ENCODE measurements around the gene CACNA1C.

Gene CACNA1C

GRCh38 chr12:2302711-2303580 is 250.2 kb downstream of the CACNA1C start:
- Histone ChIP-seq H3K4me3 (ENCODE audit: low read length in 2 of 2) (no peak overlapping the region), H3K4me1 (ENCODE audit: control insufficient read depth in 2 of 2, insufficient read depth in 2 of 2, low read length in 2 of 2) (peaks cover 0 to 2% of the 10 kb centered on the region in 2 donors)

DNA sequence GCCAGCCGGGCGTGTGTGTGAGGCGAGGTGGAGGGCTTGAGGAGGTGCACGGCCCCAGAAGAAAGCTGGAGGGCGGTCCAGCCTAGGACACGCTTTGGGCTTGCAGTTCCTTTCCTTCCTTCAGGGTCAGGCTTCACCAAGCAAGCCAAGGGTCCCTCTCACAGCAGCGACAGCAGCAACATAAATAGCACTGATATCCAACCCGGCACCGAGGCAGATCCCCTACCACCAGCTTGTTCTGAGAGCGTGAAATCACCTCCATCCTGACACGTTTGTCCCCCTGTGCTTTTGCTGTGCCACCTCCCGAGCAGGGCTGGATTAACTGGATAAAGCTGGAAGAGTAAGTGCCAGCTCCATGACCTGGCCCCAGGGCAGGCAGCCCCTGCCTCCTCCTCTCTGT is 251.4 kb downstream of the CACNA1C start:
- Histone ChIP-seq H3K9ac (ENCODE audit: low read depth in 1 of 2, low read length in 2 of 2) (no peak overlapping the region), H3K4me3 (ENCODE audit: low read length in 2 of 2) (no peak overlapping the region), H3K36me3 (ENCODE audit: control insufficient read depth in 2 of 2, insufficient read depth in 2 of 2, low read length in 2 of 2) (no peaks in the 10 kb centered on the region), H3K4me1 (ENCODE audit: control insufficient read depth in 2 of 2, insufficient read depth in 2 of 2, low read length in 2 of 2) (peaks cover 0 to 2% of the 10 kb centered on the region in 2 donors), H3K9me3 (ENCODE audit: control insufficient read depth in 2 of 2, low read length in 2 of 2) (no peaks in the 10 kb centered on the region), H3K27ac (ENCODE audit: low read depth in 2 of 2, low read length in 2 of 2) (no peak overlapping the region), H3K27me3 (ENCODE audit: control insufficient read depth in 2 of 2, insufficient read depth in 2 of 2, low read length in 2 of 2) (no peaks in the 10 kb centered on the region)

More at GRCh38 chr12:2302711-2303580, 250.2 kb downstream of the CACNA1C start:
- H3K9me3 ChIP-seq (ENCODE audit: control insufficient read depth in 2 of 2, low read length in 2 of 2), result no peaks in the 10 kb centered on the region
- H3K27me3 ChIP-seq (ENCODE audit: control insufficient read depth in 2 of 2, insufficient read depth in 2 of 2, low read length in 2 of 2), result no peaks in the 10 kb centered on the region
- no peak overlapping the region for H3K9ac ChIP-seq (ENCODE audit: low read depth in 1 of 2, low read length in 2 of 2)
- no peaks in the 10 kb centered on the region for H3K36me3 ChIP-seq (ENCODE audit: control insufficient read depth in 2 of 2, insufficient read depth in 2 of 2, low read length in 2 of 2)
- H3K27ac ChIP-seq (ENCODE audit: low read depth in 2 of 2, low read length in 2 of 2), result peak overlapping the region in 1 of 2 donors; percentile 50

GRCh38 chr12:2306012-2306411 is 253.2 kb downstream of the CACNA1C start:
- H3K4me1 ChIP-seq (ENCODE audit: control insufficient read depth in 2 of 2, insufficient read depth in 2 of 2, low read length in 2 of 2), result peaks cover 0 to 1% of the 10 kb centered on the region in 2 donors
- no peaks in the 10 kb centered on the region for H3K9me3 ChIP-seq (ENCODE audit: control insufficient read depth in 2 of 2, low read length in 2 of 2)
- H3K9ac ChIP-seq (ENCODE audit: low read depth in 1 of 2, low read length in 2 of 2), result no peak overlapping the region
- H3K4me3 ChIP-seq (ENCODE audit: low read length in 2 of 2), result no peak overlapping the region
- no peaks in the 10 kb centered on the region for H3K27me3 ChIP-seq (ENCODE audit: control insufficient read depth in 2 of 2, insufficient read depth in 2 of 2, low read length in 2 of 2)
- H3K36me3 ChIP-seq (ENCODE audit: control insufficient read depth in 2 of 2, insufficient read depth in 2 of 2, low read length in 2 of 2), result no peaks in the 10 kb centered on the region
- H3K27ac ChIP-seq (ENCODE audit: low read depth in 2 of 2, low read length in 2 of 2), result no peak overlapping the region

DNA sequence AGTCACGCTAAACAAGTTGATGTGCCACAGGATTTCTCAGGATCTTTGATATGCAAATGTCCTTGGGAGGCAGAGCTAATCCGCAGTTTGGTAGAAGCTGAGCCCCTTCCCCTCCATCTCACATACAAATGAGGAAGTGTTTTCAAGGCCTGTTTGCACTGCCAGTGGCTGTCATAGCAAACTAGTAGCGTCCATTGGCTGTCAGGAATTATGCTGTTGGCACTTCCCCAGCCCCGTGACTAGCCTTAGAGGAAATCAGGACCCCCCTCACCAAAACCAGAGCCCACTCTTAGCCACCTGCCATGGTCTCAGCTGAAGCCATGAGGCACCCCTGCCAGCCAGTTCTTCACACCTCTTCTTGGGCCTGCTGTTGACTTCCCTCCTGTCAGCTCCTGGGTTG is 253.9 kb downstream of the CACNA1C start:
- Histone ChIP-seq H3K27me3 (ENCODE audit: control insufficient read depth in 2 of 2, insufficient read depth in 2 of 2, low read length in 2 of 2) (no peaks in the 10 kb centered on the region), H3K4me3 (ENCODE audit: low read length in 2 of 2) (no peak overlapping the region), H3K9me3 (ENCODE audit: control insufficient read depth in 2 of 2, low read length in 2 of 2) (no peaks in the 10 kb centered on the region), H3K36me3 (ENCODE audit: control insufficient read depth in 2 of 2, insufficient read depth in 2 of 2, low read length in 2 of 2) (no peaks in the 10 kb centered on the region), H3K4me1 (ENCODE audit: control insufficient read depth in 2 of 2, insufficient read depth in 2 of 2, low read length in 2 of 2) (no peaks in the 10 kb centered on the region), H3K27ac (ENCODE audit: low read depth in 2 of 2, low read length in 2 of 2) (no peak overlapping the region), H3K9ac (ENCODE audit: low read depth in 1 of 2, low read length in 2 of 2) (no peak overlapping the region)

DNA sequence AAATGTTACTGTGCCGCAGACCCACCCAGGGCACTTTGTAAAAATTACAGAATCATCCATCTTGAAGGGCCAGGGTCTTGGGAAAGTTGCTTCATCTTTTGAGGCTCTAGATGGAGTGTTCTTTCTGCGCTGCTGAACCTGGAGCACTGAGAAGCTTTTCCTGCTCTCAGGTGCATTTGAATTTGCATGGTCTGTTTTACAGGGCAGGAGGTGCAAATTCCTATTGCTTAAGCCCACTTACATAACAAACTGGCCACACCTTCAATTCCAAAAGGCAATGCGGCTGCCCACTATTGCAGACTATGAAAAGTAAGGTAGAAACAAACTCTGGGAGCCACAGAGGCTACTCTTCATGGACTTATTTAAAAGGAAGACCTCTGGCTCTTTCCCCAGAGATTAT is 254.8 kb downstream of the CACNA1C start:
- H3K4me1 ChIP-seq (ENCODE audit: control insufficient read depth in 2 of 2, insufficient read depth in 2 of 2, low read length in 2 of 2), result no peaks in the 10 kb centered on the region
- H3K9me3 ChIP-seq (ENCODE audit: control insufficient read depth in 2 of 2, low read length in 2 of 2), result no peaks in the 10 kb centered on the region
- no peak overlapping the region for H3K4me3 ChIP-seq (ENCODE audit: low read length in 2 of 2)
- no peaks in the 10 kb centered on the region for H3K36me3 ChIP-seq (ENCODE audit: control insufficient read depth in 2 of 2, insufficient read depth in 2 of 2, low read length in 2 of 2)
- no peaks in the 10 kb centered on the region for H3K27me3 ChIP-seq (ENCODE audit: control insufficient read depth in 2 of 2, insufficient read depth in 2 of 2, low read length in 2 of 2)
- no peak overlapping the region for H3K9ac ChIP-seq (ENCODE audit: low read depth in 1 of 2, low read length in 2 of 2)
- no peak overlapping the region for H3K27ac ChIP-seq (ENCODE audit: low read depth in 2 of 2, low read length in 2 of 2)

DNA sequence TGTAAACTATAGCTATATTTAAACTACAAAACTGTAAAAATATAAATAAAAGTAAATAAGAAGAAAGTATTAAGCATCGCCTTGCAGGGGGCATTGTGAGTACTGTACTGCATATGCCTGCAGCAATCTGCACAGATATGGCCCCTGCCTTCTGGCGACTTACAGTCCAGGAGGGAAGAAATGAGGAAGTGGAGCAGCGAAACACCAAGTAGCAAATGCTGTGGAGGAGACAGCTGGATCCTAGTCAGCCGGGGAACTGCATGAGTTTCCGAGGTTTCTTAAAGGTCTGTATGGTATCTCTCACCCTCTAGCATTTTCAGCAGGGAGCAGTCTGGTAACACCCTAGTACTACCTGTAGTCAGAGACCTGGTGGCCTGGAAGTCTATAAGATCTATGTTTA is 256.9 kb downstream of the CACNA1C start:
- no peaks in the 10 kb centered on the region for H3K36me3 ChIP-seq (ENCODE audit: control insufficient read depth in 2 of 2, insufficient read depth in 2 of 2, low read length in 2 of 2)
- H3K4me3 ChIP-seq (ENCODE audit: low read length in 2 of 2), result no peak overlapping the region
- H3K27me3 ChIP-seq (ENCODE audit: control insufficient read depth in 2 of 2, insufficient read depth in 2 of 2, low read length in 2 of 2), result no peaks in the 10 kb centered on the region
- no peaks in the 10 kb centered on the region for H3K4me1 ChIP-seq (ENCODE audit: control insufficient read depth in 2 of 2, insufficient read depth in 2 of 2, low read length in 2 of 2)
- H3K9ac ChIP-seq (ENCODE audit: low read depth in 1 of 2, low read length in 2 of 2), result no peak overlapping the region
- H3K9me3 ChIP-seq (ENCODE audit: control insufficient read depth in 2 of 2, low read length in 2 of 2), result no peaks in the 10 kb centered on the region
- H3K27ac ChIP-seq (ENCODE audit: low read depth in 2 of 2, low read length in 2 of 2), result no peak overlapping the region

- H3K27ac ChIP-seq (ENCODE audit: low read depth in 2 of 2, low read length in 2 of 2), result no peak overlapping the region
- H3K36me3 ChIP-seq (ENCODE audit: control insufficient read depth in 2 of 2, insufficient read depth in 2 of 2, low read length in 2 of 2), result no peaks in the 10 kb centered on the region
- no peak overlapping the region for H3K4me3 ChIP-seq (ENCODE audit: low read length in 2 of 2)
- H3K9ac ChIP-seq (ENCODE audit: low read depth in 1 of 2, low read length in 2 of 2), result no peak overlapping the region
- H3K9me3 ChIP-seq (ENCODE audit: control insufficient read depth in 2 of 2, low read length in 2 of 2), result no peaks in the 10 kb centered on the region
- H3K27me3 ChIP-seq (ENCODE audit: control insufficient read depth in 2 of 2, insufficient read depth in 2 of 2, low read length in 2 of 2), result no peaks in the 10 kb centered on the region
- no peaks in the 10 kb centered on the region for H3K4me1 ChIP-seq (ENCODE audit: control insufficient read depth in 2 of 2, insufficient read depth in 2 of 2, low read length in 2 of 2)
Observed at GRCh38 chr12:2311020-2311778, 258.4 kb downstream of the CACNA1C start.

DNA sequence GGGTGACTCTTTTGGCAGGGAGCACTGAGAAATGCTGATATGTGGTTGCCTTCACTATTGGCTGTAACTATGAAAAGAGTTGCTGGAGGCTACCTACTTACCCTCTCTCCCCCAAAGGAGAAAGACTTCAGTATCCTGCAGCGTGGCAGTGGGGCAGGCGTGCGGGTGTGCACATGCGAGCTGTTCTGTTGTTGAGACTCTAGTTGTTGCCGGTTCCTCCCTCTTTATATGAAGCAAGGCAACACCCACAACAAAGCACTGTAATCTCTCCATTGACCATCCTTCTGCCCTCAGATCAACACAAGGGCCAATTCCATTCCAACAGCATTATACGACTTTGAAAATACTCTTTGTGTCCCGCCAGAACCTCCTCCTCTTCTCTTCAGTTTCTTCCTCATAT is 259.4 kb downstream of the CACNA1C start:
- Histone ChIP-seq H3K27me3 (ENCODE audit: control insufficient read depth in 2 of 2, insufficient read depth in 2 of 2, low read length in 2 of 2) (no peaks in the 10 kb centered on the region), H3K36me3 (ENCODE audit: control insufficient read depth in 2 of 2, insufficient read depth in 2 of 2, low read length in 2 of 2) (no peaks in the 10 kb centered on the region), H3K9me3 (ENCODE audit: control insufficient read depth in 2 of 2, low read length in 2 of 2) (no peaks in the 10 kb centered on the region), H3K4me3 (ENCODE audit: low read length in 2 of 2) (no peak overlapping the region), H3K27ac (ENCODE audit: low read depth in 2 of 2, low read length in 2 of 2) (no peak overlapping the region), H3K9ac (ENCODE audit: low read depth in 1 of 2, low read length in 2 of 2) (no peak overlapping the region), H3K4me1 (ENCODE audit: control insufficient read depth in 2 of 2, insufficient read depth in 2 of 2, low read length in 2 of 2) (no peaks in the 10 kb centered on the region)

GRCh38 chr12:2312770-2313169 is 260.0 kb downstream of the CACNA1C start:
- Histone ChIP-seq H3K4me3 (ENCODE audit: low read length in 2 of 2) (no peak overlapping the region), H3K4me1 (ENCODE audit: control insufficient read depth in 2 of 2, insufficient read depth in 2 of 2, low read length in 2 of 2) (no peaks in the 10 kb centered on the region), H3K27me3 (ENCODE audit: control insufficient read depth in 2 of 2, insufficient read depth in 2 of 2, low read length in 2 of 2) (no peaks in the 10 kb centered on the region), H3K27ac (ENCODE audit: low read depth in 2 of 2, low read length in 2 of 2) (no peak overlapping the region), H3K9me3 (ENCODE audit: control insufficient read depth in 2 of 2, low read length in 2 of 2) (no peaks in the 10 kb centered on the region), H3K36me3 (ENCODE audit: control insufficient read depth in 2 of 2, insufficient read depth in 2 of 2, low read length in 2 of 2) (no peaks in the 10 kb centered on the region), H3K9ac (ENCODE audit: low read depth in 1 of 2, low read length in 2 of 2) (no peak overlapping the region)

GRCh38 chr12:2314492-2314891 is 261.7 kb downstream of the CACNA1C start:
- no peak overlapping the region for H3K9ac ChIP-seq (ENCODE audit: low read depth in 1 of 2, low read length in 2 of 2)
- H3K27me3 ChIP-seq (ENCODE audit: control insufficient read depth in 2 of 2, insufficient read depth in 2 of 2, low read length in 2 of 2), result no peaks in the 10 kb centered on the region
- no peak overlapping the region for H3K27ac ChIP-seq (ENCODE audit: low read depth in 2 of 2, low read length in 2 of 2)
- no peaks in the 10 kb centered on the region for H3K4me1 ChIP-seq (ENCODE audit: control insufficient read depth in 2 of 2, insufficient read depth in 2 of 2, low read length in 2 of 2)
- no peaks in the 10 kb centered on the region for H3K9me3 ChIP-seq (ENCODE audit: control insufficient read depth in 2 of 2, low read length in 2 of 2)
- no peak overlapping the region for H3K4me3 ChIP-seq (ENCODE audit: low read length in 2 of 2)
- no peaks in the 10 kb centered on the region for H3K36me3 ChIP-seq (ENCODE audit: control insufficient read depth in 2 of 2, insufficient read depth in 2 of 2, low read length in 2 of 2)
